ENCODE measurements around the gene CDR2. TPM values are rescaled to one million over a fixed set of nuclear protein-coding genes. Genes with fewer than 3 reads are reported as not detected.
"Not testable (repeated sequence)": the region's sequence is repeated elsewhere in the genome, so short reads cannot be mapped to it uniquely, and the experiment has no call there.

Gene CDR2
- total RNA-seq, 2 experiments from 2014 or later = 43.1 to 43.9 TPM

DNA sequence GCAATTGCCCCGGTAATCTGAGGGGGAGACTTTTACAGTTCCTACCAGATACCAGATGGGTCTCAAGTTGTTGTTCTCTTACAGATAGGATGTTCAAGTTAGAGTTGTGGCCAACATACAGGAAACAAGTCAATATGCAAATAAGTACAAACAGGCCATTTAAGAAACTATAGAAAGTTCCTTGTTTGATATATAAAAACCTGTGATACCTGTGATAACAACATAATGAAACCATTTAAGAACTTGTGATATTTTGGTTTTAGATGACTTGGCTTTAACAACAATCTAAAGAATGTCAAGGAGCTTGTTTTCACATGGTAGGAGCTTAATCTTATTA lies 16.8 kb downstream of the CDR2 start:
- H3K4me3 Mint-ChIP-seq = no peak overlapping the region
- ChIA-PET POLR2A (interaction anchor here (0.9 to 7.7 kb wide), 12 partner anchors 9 to 80 kb away, joined by 3 to 165 read pairs (median 6); partner anchors contain the start of gene CDR2), CTCF (interaction anchor here (0.8 to 1.5 kb wide), 4 partner anchors 9 to 37 kb away, joined by 3 to 8 read pairs (median 4); no protein-coding TSS in a partner anchor)
- H3K4me1 Mint-ChIP-seq = peaks cover 70% of the 10 kb centered on the region
- no peaks in the 10 kb centered on the region for H3K9me3 Mint-ChIP-seq
- no peaks in the 10 kb centered on the region for H3K27me3 Mint-ChIP-seq
- H3K27ac Mint-ChIP-seq = peak overlapping the region; percentile 93
- H3K36me3 Mint-ChIP-seq (ENCODE audit: low read depth) = peaks cover 40% of the 10 kb centered on the region
- DNase-seq = no peak

DNA sequence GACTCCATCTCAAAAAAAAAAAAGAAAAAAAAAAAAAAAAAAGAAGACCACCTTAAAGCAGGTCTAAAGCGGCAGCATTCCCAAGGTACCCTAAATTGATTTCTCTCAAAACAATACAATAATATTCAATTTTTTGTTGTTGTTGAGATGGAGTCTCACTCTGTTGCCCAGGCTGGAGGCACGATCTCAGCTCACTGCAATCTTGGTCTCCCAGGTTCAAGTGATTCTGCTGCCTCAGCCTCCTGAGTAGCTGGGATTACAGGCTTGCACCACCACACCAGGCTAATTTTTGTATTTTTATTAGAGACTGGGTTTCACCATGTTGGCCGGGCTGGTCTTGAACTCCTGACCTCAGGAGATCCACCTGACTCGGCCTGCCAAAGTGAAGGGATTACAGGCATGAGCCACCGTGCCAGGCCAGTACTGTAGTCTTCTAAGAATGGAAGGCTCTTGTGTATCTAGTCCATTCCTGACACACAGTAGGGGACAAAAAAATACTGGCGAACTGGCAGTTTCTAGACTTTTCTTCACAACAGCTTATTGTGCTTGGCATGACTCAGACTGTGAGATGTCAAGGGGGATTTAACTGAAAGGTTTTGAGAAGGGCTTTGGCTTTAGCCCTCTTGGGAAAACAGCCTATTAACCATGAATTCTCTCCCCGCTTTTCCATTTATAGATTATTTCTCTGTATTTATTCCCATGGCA lies 17.3 kb downstream of the CDR2 start:
- POLR2A ChIA-PET = interaction anchor here (0.5 to 7.7 kb wide), 13 partner anchors 8 to 80 kb away, joined by 3 to 165 read pairs (median 4); partner anchors contain the start of gene CDR2
- H3K4me3 Mint-ChIP-seq = no peak overlapping the region
- no peak for DNase-seq
- CTCF ChIA-PET = interaction anchor here (0.9 to 1.5 kb wide), 2 partner anchors 16 to 36 kb away, joined by 5 to 8 read pairs; no protein-coding TSS in a partner anchor
- H3K4me1 Mint-ChIP-seq = peaks cover 71% of the 10 kb centered on the region
- no peaks in the 10 kb centered on the region for H3K27me3 Mint-ChIP-seq
- peaks cover 41% of the 10 kb centered on the region for H3K36me3 Mint-ChIP-seq (ENCODE audit: low read depth)
- peak overlapping the region; percentile 93 for H3K27ac Mint-ChIP-seq
- no peaks in the 10 kb centered on the region for H3K9me3 Mint-ChIP-seq

DNA sequence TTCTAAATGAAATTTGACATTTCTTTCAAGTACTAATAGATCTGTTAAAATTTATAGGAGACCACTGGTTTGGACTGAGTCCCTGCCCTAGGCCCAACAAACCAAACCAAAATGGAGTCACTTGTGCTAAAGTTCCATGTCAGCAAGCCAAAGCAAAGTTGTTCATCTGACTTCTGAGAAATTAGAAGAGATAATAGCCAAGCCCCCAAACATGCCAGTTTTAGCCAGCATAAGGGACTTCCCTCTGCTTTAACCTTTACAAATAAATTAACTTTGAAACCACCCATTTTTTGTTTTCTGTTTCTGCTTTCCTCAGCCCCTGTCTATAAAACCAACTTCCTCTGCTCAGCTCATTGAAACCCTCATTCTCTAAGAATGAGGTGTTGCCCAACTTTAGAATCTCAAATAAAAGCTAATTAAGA lies 18.9 kb downstream of the CDR2 start:
- peaks cover 65% of the 10 kb centered on the region for H3K4me1 Mint-ChIP-seq

DNA sequence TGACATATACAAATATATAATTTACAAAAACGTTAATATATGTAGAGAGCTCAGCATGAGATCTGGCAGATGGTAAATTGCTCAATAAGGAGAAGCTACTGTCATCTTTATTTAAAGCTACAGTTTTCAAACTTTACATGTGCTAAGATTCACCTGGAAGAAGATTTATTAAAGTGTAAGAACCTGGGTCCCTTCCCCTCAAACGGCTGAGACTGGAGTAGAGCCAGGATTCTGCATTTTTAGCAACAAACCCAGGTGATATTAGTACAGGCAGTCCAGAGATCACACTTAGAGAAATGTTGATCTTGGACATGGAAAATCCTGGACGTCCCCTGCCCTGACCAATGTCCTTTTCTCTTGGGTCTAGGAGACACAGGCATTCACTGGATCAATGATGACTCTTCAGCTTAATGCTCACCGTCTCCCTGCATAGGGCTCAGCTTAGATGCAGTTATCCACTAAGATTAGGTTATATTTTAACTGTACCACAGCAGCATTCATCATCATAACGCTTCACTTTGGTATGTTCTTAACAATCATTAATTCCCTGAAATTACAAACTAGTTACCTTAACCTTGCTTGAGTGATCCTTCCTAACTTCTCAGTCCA lies 20.4 kb downstream of the CDR2 start:
- peaks cover 54% of the 10 kb centered on the region for H3K4me1 Mint-ChIP-seq
- ChIA-PET POLR2A (interaction anchor here (0.8 to 7.7 kb wide), 11 partner anchors 10 to 162 kb away, joined by 3 to 165 read pairs (median 4); partner anchors contain the start of gene CDR2), CTCF (interaction anchor here (1.1 kb wide), 1 partner anchor 33 kb away, joined by 3 read pairs; no protein-coding TSS in a partner anchor)
- DNase-seq = no peak
- no peaks in the 10 kb centered on the region for H3K9me3 Mint-ChIP-seq
- H3K36me3 Mint-ChIP-seq (ENCODE audit: low read depth) = peaks cover 53% of the 10 kb centered on the region
- H3K4me3 Mint-ChIP-seq = no peak overlapping the region
- H3K27ac Mint-ChIP-seq = peak overlapping the region; percentile 77
- H3K27me3 Mint-ChIP-seq = no peaks in the 10 kb centered on the region

More for the DNA sequence above, 18.9 kb downstream of the CDR2 start:
- Mint-ChIP-seq H3K27me3 (no peaks in the 10 kb centered on the region), H3K27ac (peak overlapping the region; percentile 69), H3K36me3 (ENCODE audit: low read depth) (peaks cover 50% of the 10 kb centered on the region), H3K9me3 (no peaks in the 10 kb centered on the region), H3K4me3 (no peak overlapping the region)
- ChIA-PET POLR2A (interaction anchor here (0.9 to 7.7 kb wide), 4 partner anchors 9 to 18 kb away, joined by 3 to 165 read pairs (median 5); partner anchors contain the start of gene CDR2), CTCF (interaction anchor here (1.3 kb wide), 1 partner anchor 17 kb away, joined by 7 read pairs; no protein-coding TSS in a partner anchor)
- DNase-seq = no peak

DNA sequence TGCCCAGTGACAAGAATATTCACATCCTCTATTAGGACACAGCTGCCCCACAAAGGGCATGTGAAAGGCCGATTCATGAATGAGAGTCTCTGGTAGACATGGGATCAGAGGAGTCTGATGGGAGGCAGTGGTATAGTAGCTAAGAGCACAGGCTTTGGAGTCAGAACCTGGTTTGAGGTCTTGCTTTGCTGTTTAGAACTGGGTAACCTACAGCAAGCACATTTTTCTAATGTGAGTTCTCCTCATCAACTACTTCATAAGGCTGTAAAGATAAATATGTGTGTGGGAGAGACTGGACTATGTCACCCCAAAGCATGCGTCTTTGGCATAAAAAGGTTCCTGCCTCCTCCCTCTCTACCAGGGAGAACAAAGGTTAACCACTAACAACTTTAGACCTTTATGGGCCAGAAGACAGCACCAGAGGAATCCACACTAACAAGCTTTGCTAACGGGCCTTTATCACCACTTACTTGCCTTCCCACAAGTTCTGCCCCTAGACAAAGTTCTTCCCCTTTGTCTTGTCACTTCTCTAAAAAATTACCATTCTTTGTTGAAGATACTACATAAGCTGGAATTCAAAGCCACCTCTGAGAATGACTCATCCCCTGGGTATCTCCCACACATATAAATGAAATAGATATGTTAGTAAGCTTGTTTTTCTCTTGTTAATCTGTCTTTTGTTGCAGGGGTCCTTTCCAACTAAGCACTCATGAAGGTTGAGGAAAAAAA lies 21.1 kb downstream of the CDR2 start:
- H3K4me1 Mint-ChIP-seq = peaks cover 49% of the 10 kb centered on the region
- no peak for DNase-seq
- H3K9me3 Mint-ChIP-seq = no peaks in the 10 kb centered on the region
- H3K4me3 Mint-ChIP-seq = no peak overlapping the region
- ChIA-PET CTCF (interaction anchor here (1.1 kb wide), 2 partner anchors 22 to 32 kb away, joined by 3 read pairs; no protein-coding TSS in a partner anchor), POLR2A (interaction anchor here (0.8 to 7.7 kb wide), 10 partner anchors 9 to 161 kb away, joined by 3 to 165 read pairs (median 4); partner anchors contain the start of gene CDR2)
- no peaks in the 10 kb centered on the region for H3K27me3 Mint-ChIP-seq
- H3K27ac Mint-ChIP-seq = peak overlapping the region; percentile 77
- H3K36me3 Mint-ChIP-seq (ENCODE audit: low read depth) = peaks cover 60% of the 10 kb centered on the region

DNA sequence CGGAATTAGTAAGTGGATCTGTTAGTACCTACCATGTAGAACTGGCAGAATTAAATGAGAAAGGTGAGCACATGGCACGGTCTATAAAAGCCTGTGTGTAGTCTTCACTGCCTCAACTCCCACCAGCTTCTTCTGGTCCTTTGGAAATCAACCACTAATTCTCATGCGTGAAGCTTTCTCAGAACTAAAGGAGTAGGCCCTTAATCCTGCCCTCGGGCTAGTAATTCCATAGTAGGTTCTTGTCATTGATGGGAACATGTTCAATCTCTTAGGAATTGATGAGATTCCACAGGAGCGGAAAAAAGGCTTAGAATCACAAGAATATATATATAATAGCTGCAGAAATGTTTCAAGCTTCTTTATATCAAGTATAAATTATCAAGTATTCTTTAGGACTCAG lies 21.7 kb downstream of the CDR2 start:
- CTCF ChIA-PET = interaction anchor here (1.1 kb wide), 1 partner anchor 22 kb away, joined by 3 read pairs; no protein-coding TSS in a partner anchor
- no peak for DNase-seq
- Mint-ChIP-seq H3K27ac (no peak overlapping the region), H3K36me3 (ENCODE audit: low read depth) (peaks cover 62% of the 10 kb centered on the region), H3K27me3 (no peaks in the 10 kb centered on the region), H3K4me1 (peaks cover 43% of the 10 kb centered on the region), H3K4me3 (no peak overlapping the region), H3K9me3 (no peaks in the 10 kb centered on the region)
- POLR2A ChIA-PET = interaction anchor here (1.0 to 7.7 kb wide), 4 partner anchors 17 to 54 kb away, joined by 3 to 165 read pairs (median 6); partner anchors contain the start of gene CDR2

DNA sequence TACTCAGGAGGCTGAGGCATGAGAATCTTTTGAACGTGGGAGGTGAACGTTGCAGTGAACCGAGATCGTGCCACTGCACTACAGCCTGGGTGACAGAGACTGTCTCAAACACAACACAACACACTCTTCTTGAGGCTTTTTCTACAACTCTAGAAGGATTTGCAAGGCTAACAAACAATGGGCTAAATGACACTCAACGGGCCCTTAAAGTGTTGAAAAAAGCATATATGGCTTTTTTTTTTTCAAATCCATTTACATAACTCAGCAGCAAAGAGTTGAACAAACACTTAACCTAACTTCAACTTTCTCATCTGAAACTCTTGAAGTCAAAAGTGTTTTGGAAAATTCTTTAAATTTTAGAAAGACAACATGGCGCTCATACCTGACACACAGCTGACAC lies 22.3 kb downstream of the CDR2 start:
- Mint-ChIP-seq H3K27ac (no peak overlapping the region), H3K4me3 (no peak overlapping the region), H3K36me3 (ENCODE audit: low read depth) (peaks cover 65% of the 10 kb centered on the region), H3K4me1 (peaks cover 39% of the 10 kb centered on the region), H3K27me3 (no peaks in the 10 kb centered on the region), H3K9me3 (no peaks in the 10 kb centered on the region)
- CTCF ChIA-PET = interaction anchor here (1.1 kb wide), 1 partner anchor 23 kb away, joined by 3 read pairs; no protein-coding TSS in a partner anchor
- POLR2A ChIA-PET = interaction anchor here (1.0 to 2.5 kb wide), 2 partner anchors 18 to 54 kb away, joined by 3 to 8 read pairs; no protein-coding TSS in a partner anchor
- no peak for DNase-seq

DNA sequence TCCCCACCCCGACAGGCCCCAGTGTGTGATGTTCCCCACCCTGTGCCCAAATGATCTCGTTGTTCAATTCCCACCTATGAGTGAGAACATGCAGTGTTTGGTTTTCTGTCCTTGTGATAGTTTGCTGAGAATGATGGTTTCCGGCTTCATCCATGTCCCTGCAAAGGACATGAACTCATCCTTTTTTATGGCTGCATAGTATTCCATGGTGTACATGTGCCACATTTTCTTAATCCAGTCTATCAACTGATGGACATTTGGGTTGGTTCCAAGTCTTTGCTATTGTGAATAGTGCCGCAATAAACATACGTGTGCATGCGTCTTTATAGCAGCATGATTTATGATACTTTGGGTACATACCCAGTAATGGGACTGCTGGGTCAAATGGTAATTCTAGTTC lies 23.4 kb downstream of the CDR2 start:
- H3K27me3 Mint-ChIP-seq, DNase-seq, H3K27ac Mint-ChIP-seq, H3K9me3 Mint-ChIP-seq, H3K4me3 Mint-ChIP-seq, CTCF ChIA-PET: not testable (repeated sequence)
- Mint-ChIP-seq H3K4me1 (peaks cover 33% of the 10 kb centered on the region), H3K36me3 (ENCODE audit: low read depth) (peaks cover 75% of the 10 kb centered on the region)
- POLR2A ChIA-PET = interaction anchor here (2.1 kb wide), 1 partner anchor 22 kb away, joined by 6 read pairs; no protein-coding TSS in a partner anchor

DNA sequence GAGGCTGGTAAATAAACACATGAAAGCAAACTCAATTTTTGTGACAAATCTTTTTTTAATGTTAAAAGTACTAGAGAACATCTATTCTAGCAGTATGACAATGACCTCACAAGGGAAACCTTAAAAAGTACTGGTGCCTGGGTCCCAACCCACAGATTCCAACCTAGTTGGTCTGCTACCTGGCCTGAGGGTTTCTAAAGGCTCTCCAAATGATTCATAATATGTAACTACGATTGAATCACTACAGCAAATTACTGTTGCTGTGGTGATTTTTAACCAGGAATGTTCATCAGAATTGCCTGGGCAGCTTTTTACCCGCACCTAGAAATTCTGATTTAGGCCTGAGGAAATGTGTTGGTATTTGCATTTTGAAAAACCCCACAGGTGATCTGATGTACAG lies 26.1 kb downstream of the CDR2 start:
- DNase-seq = no peak

DNA sequence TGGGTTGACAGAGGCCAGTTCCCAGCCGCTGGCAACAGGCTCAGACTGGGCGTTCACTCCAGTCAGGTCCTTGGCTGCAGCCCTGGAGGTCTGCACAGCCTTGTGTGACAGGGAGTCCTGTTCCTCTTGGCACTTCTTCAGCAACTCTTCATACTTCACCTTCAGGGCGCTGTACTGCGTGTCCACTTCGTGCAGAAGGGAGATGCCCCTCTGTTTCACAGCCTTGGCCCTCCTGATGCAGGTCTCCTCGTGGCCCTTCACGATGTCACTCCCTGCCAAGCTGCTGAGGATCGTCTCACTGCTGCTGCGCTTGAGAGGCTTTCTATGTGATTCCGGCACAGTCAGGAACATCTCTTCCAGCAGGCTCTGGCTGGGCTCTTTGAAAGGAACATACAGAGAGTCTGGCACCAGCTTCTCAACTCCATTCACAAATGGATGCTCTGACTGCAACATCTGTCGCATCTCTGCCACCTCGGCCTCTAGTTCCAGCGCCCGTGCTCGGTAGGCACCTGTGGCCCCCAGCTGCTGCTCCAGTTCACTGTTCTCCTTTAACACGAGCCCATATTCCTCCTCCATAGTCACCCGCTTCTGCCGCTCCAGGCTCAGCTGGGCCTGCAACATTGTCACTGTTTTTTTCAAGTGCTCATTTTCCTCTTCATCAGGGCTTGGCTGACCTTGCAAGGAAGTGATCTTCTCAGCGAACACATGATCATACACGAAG lies 27.2 kb downstream of the CDR2 start:
- Mint-ChIP-seq H3K9me3 (no peaks in the 10 kb centered on the region), H3K36me3 (ENCODE audit: low read depth) (peaks cover 74% of the 10 kb centered on the region), H3K4me3 (no peak overlapping the region), H3K27me3 (no peaks in the 10 kb centered on the region), H3K27ac (no peak overlapping the region), H3K4me1 (peaks cover 2% of the 10 kb centered on the region)
- ChIA-PET POLR2A (interaction anchor here (1.4 kb wide), 1 partner anchor 10 kb away, joined by 5 read pairs; no protein-coding TSS in a partner anchor), CTCF (no interaction called here)
- no peak for DNase-seq

More for the DNA sequence above, 26.1 kb downstream of the CDR2 start:
- no peak overlapping the region for H3K4me3 Mint-ChIP-seq
- ChIA-PET CTCF (interaction anchor here (0.9 kb wide), 1 partner anchor 10 kb away, joined by 3 read pairs; no protein-coding TSS in a partner anchor), POLR2A (interaction anchor here (0.8 to 2.0 kb wide), 2 partner anchors 10 to 11 kb away, joined by 3 to 8 read pairs; no protein-coding TSS in a partner anchor)
- H3K4me1 Mint-ChIP-seq = peaks cover 8% of the 10 kb centered on the region
- H3K9me3 Mint-ChIP-seq = no peaks in the 10 kb centered on the region
- no peak overlapping the region for H3K27ac Mint-ChIP-seq
- H3K27me3 Mint-ChIP-seq = no peaks in the 10 kb centered on the region
- H3K36me3 Mint-ChIP-seq (ENCODE audit: low read depth) = peaks cover 71% of the 10 kb centered on the region

DNA sequence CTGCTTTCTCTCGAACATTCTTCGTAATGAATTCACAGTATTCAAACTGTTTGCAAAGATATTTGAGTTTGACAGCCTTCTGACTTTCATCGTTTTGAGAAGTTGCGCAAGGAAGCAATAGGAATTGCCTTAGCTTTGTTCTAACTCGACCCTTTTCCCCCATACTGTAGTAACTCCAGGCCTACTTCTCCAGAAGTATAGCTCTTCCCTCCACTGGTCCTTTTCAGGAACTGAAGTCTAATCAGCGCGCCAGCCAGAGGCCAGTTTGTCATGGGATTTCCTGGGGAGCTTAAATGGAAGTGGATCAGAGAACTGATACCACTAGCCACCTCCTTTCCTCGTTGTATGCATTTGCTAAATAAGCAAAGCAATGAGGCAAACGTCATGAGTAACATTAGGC lies 27.9 kb downstream of the CDR2 start:
- no peaks in the 10 kb centered on the region for H3K27me3 Mint-ChIP-seq
- POLR2A ChIA-PET = interaction anchor here (0.7 to 1.6 kb wide), 4 partner anchors 9 to 28 kb away, joined by 3 to 8 read pairs (median 4); partner anchors contain the start of gene CDR2
- H3K4me1 Mint-ChIP-seq = no peaks in the 10 kb centered on the region
- no peak overlapping the region for H3K27ac Mint-ChIP-seq
- no peak for DNase-seq
- no peaks in the 10 kb centered on the region for H3K9me3 Mint-ChIP-seq
- CTCF ChIA-PET = interaction anchor here (1.4 kb wide), 1 partner anchor 9 kb away, joined by 5 read pairs; no protein-coding TSS in a partner anchor
- H3K36me3 Mint-ChIP-seq (ENCODE audit: low read depth) = peaks cover 73% of the 10 kb centered on the region
- H3K4me3 Mint-ChIP-seq = no peak overlapping the region

Measured in activated CD4-positive, alpha-beta memory T cell treated with anti-CD3 and anti-CD28 coated beads, Interleukin-2, amount 10 ng/mL, durations not matched to agents 7 days and 5 days (primary cell).